IMR-90 (cell line): ENCODE results near the gene CSF2RB. TPM values are rescaled to one million over a fixed set of nuclear protein-coding genes. Genes with fewer than 3 reads are reported as not detected.

Source experiments
- ATAC-seq: fragments of 200-7000 bp; cut with Tn5 transposase; 2 replicates; pipeline ENCODE4 v1.9.1; 2020; ENCODE audit warnings: low read depth, mild to moderate bottlenecking, moderate library complexity
- BruUV-seq: library from RNA; stranded (reverse); fragments of 400-500 nt; replicated peaks from 2 replicates; lab custom pipeline; 2021; lab: Mats Ljungman, UMichigan
- CTCF ChIA-PET: fragments of 300-600 bp; formaldehyde crosslinking; extraction: SDS; loops from one replicate; lab custom pipeline; 2021; ENCODE audit warnings: antibody characterized with exemption; lab: Yijun Ruan, JAX
- POLR2A ChIA-PET: fragments of 300-600 bp; sonication (Branson Sonifier 250); formaldehyde crosslinking; loops from one replicate; lab custom pipeline; 2022; ENCODE audit warnings: antibody characterized with exemption; ENCODE audit not compliant: unreplicated experiment; lab: Charles Lee
- DNase-seq: peaks from one replicate; pipeline ENCODE4 v3.0.0; 2013
- H2AFZ ChIP-seq: replicated peaks from 2 replicates; pipeline ENCODE3; 2013; ENCODE audit warnings: low read length, mild to moderate bottlenecking; ENCODE audit not compliant: poor library complexity
- H2AK5ac ChIP-seq: 2 replicates; pipeline ENCODE4 v1.6.1; 2013; ENCODE audit warnings: low read depth, low read length, inconsistent platforms
- H2AK9ac ChIP-seq: replicated peaks from 2 replicates; pipeline ENCODE3; 2013; ENCODE audit warnings: mild to moderate bottlenecking, low read depth, low read length, moderate library complexity; ENCODE audit not compliant: poor library complexity
- H2BK120ac ChIP-seq: 2 replicates; pipeline ENCODE4 v1.6.1; 2013; ENCODE audit warnings: low read depth, low read length, inconsistent platforms
- H2BK15ac ChIP-seq: 3 replicates; pipeline ENCODE4 v1.6.1; 2013; ENCODE audit warnings: low read depth, low read length, inconsistent platforms
- H2BK20ac ChIP-seq: 2 replicates; pipeline ENCODE4 v1.6.1; 2013; ENCODE audit warnings: low read depth, mild to moderate bottlenecking, inconsistent platforms, low read length, moderate library complexity
- H2BK5ac ChIP-seq: 2 replicates; pipeline ENCODE4 v1.6.1; 2013; ENCODE audit warnings: mild to moderate bottlenecking, low read depth, low read length, inconsistent platforms; ENCODE audit not compliant: poor library complexity, severe bottlenecking
- H3K14ac ChIP-seq: replicated peaks from 2 replicates; pipeline ENCODE4 v1.6.1; 2013; ENCODE audit warnings: low read depth, low read length, inconsistent platforms
- H3K18ac ChIP-seq: 2 replicates; pipeline ENCODE4 v1.6.1; 2013; ENCODE audit warnings: low read depth, low read length, control low read depth
- H3K23ac ChIP-seq: 2 replicates; pipeline ENCODE4 v1.6.1; 2013; ENCODE audit warnings: low read depth, low read length, inconsistent platforms
- H3K27ac ChIP-seq: 2 replicates; pipeline ENCODE4 v1.5.1; 2013; ENCODE audit warnings: mild to moderate bottlenecking, control low read depth, low read length; ENCODE audit not compliant: insufficient read depth
- H3K27me3 ChIP-seq: 2 replicates; pipeline ENCODE4 v1.6.1; 2013; ENCODE audit warnings: low read length; ENCODE audit not compliant: control insufficient read depth, insufficient read depth
- H3K36me3 ChIP-seq: 2 replicates; pipeline ENCODE4 v1.6.1; 2013; ENCODE audit warnings: low read length, mixed read lengths; ENCODE audit not compliant: control insufficient read depth, insufficient read depth
- H3K4ac ChIP-seq: 2 replicates; pipeline ENCODE4 v1.6.1; 2013; ENCODE audit warnings: low read depth, low read length, inconsistent platforms
- H3K4me1 ChIP-seq: 2 replicates; pipeline ENCODE4 v1.6.1; 2013; ENCODE audit warnings: low read length, mixed read lengths; ENCODE audit not compliant: control insufficient read depth, insufficient read depth
- H3K4me2 ChIP-seq: 2 replicates; pipeline ENCODE4 v1.6.1; 2013; ENCODE audit warnings: low read depth, mild to moderate bottlenecking, control low read depth, low read length, moderate library complexity
- H3K4me3 ChIP-seq: 2 replicates; pipeline ENCODE4 v1.5.1; 2013; ENCODE audit warnings: low read depth, mild to moderate bottlenecking, control low read depth, low read length, moderate library complexity; ENCODE audit not compliant: insufficient read depth
- H3K56ac ChIP-seq: 2 replicates; pipeline ENCODE4 v1.6.1; 2013; ENCODE audit warnings: low read length, inconsistent platforms; ENCODE audit not compliant: insufficient read depth; ENCODE audit errors: extremely low read depth
- H3K79me1 ChIP-seq, 2 experiments: 2 replicates each; pipeline ENCODE4 v1.6.1; 2013; ENCODE audit warnings: low read length in 2 of 2, inconsistent platforms in 1 of 2, low read depth in 1 of 2
- H3K9ac ChIP-seq: 2 replicates; pipeline ENCODE4 v1.6.1; 2013; ENCODE audit warnings: low read depth, low read length, control low read depth
- H3K9me1 ChIP-seq: 2 replicates; pipeline ENCODE4 v1.6.1; 2013; ENCODE audit warnings: low read length, inconsistent platforms; ENCODE audit not compliant: insufficient read depth
- H3K9me3 ChIP-seq: 2 replicates; pipeline ENCODE4 v1.6.1; 2013; ENCODE audit warnings: low read length; ENCODE audit not compliant: control insufficient read depth, insufficient read depth
- H4K20me1 ChIP-seq: 2 replicates; pipeline ENCODE4 v1.6.1; 2013; ENCODE audit warnings: low read length, inconsistent platforms; ENCODE audit not compliant: insufficient read depth
- H4K5ac ChIP-seq: 2 replicates; pipeline ENCODE4 v1.6.1; 2013; ENCODE audit warnings: mild to moderate bottlenecking, low read depth, low read length, control low read depth
- H4K8ac ChIP-seq, 2 experiments: 2 replicates each; pipeline ENCODE4 v1.6.1; 2013; ENCODE audit warnings: low read depth in 2 of 2, low read length in 2 of 2, control low read depth in 1 of 2, inconsistent platforms in 1 of 2
- H4K91ac ChIP-seq: 2 replicates; pipeline ENCODE4 v1.6.1; 2013; ENCODE audit warnings: low read depth, low read length, inconsistent platforms; ENCODE audit not compliant: insufficient read depth
- CEBPB ChIP-seq: IDR thresholded peaks from 2 replicates; pipeline ENCODE4 v1.6.1; 2012; ENCODE audit warnings: low read depth, low read length, improper control_type of control experiment
- FOS ChIP-seq: fragments of 150-350 bp; IDR thresholded peaks from 2 replicates; pipeline ENCODE4 v1.6.1; 2016; ENCODE audit warnings: low read depth, low read length
- SMC3 ChIP-seq: fragments of 150-350 bp; IDR thresholded peaks from 2 replicates; pipeline ENCODE4 v1.6.1; 2016; ENCODE audit warnings: low read depth, mild to moderate bottlenecking, antibody characterized with exemption, low read length, moderate library complexity
- WGBS, 2 experiments: methylation state at CpG; one replicate each; pipeline versions ENCODE4 v1.1.5 to v1.1.7; 2013; ENCODE audit warnings: missing lambda C conversion rate in 2 of 2; ENCODE audit not compliant: insufficient read length in 1 of 2; ENCODE audit errors: extremely low coverage in 2 of 2; 5-methylcytosine and 5-hydroxymethylcytosine counted together
- dilution Hi-C: fragments of 300-500 bp; cut with HindIII; formaldehyde crosslinking; loops from one replicate; pipeline ENCODE4 v1.14.3; 2018; ENCODE audit warnings: low sequenced_read_pairs; ENCODE audit not compliant: unreplicated experiment
- in situ Hi-C: fragments of 300-500 bp; cut with MboI; formaldehyde crosslinking; loops from 3 replicates; pipeline ENCODE4 v1.14.3; 2019; ENCODE audit warnings: low sequenced_read_pairs, inconsistent platforms, mixed read lengths
- intact Hi-C: fragments of 100-400 bp; cut with micrococcal nuclease; formaldehyde crosslinking; loops from 2 replicates; pipeline ENCODE4 v1.10.0; 2022
- polyA plus RNA-seq, 3 experiments: library from polyadenylated mRNA; depleted of rRNA; stranded (reverse); fragments of >200 nt; gene quantifications; 2 replicates each; pipeline ENCODE4 v1.2.3, GENCODE V29; 2012; ENCODE audit warnings: low replicate concordance in 1 of 3
- total RNA-seq: library from RNA; depleted of rRNA; stranded (reverse); fragments of >200 nt; gene quantifications from 2 replicates; pipeline ENCODE4 v1.2.3, GENCODE V29; 2012

CSF2RB gene
- total and polyA plus RNA-seq, 2 of the 4 experiments (the other 2 are of a cell fraction) = not detected

DNA sequence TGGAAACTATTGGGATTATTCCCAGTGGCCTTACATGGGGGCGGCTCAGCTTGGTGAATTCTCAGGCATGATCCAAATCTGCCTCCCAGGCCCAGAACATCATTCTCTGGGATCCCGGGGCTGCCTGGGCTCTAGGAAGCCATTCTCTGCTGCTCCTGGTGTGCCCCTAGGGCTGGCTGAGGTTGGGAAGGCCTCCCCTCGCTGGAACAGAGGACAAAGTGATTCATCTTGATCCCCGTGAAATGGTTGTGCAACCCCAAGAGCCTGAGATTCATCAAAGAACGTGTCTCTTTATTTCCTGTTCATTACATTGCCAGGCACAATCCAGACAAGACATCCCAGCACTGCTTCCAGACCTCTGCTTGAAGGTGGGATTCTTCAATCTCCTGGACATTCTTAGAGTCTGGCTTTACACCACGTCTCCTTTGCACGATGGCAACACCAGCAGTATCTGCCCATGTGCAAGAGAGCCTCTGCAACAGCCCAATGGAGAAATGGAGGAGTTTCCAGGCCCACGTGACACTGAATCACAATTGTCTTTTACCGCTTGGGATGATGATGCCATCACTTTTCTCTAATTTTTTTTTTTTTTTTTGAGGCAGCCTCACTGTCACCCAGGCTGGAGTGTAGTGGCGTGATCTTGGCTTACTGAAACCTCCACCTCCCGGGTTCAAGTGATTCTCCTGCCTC lies 53.6 kb downstream of the CSF2RB start:
- Histone ChIP-seq H3K4me2 (no peak overlapping the region), H3K27me3 (peaks cover 34% of the 10 kb centered on the region), H2AK9ac (no peak overlapping the region), H3K9ac (no peak overlapping the region), H3K14ac (no peak overlapping the region), H3K18ac (no peak overlapping the region), H3K56ac (no peak overlapping the region), H2AK5ac (no peak overlapping the region), H3K9me3 (no peaks in the 10 kb centered on the region), H2BK15ac (no peak overlapping the region), H3K79me1 (no peaks in the 10 kb centered on the region), H3K23ac (no peak overlapping the region), H4K20me1 (no peaks in the 10 kb centered on the region), H2AFZ (peak overlapping the region; percentile 23), H3K27ac (no peak overlapping the region), H3K4me3 (no peak overlapping the region), H2BK5ac (no peak overlapping the region), H3K4me1 (no peaks in the 10 kb centered on the region), H2BK120ac (no peak overlapping the region), H3K9me1 (no peaks in the 10 kb centered on the region), H4K5ac (no peak overlapping the region), H4K91ac (no peak overlapping the region), H3K4ac (no peak overlapping the region), H4K8ac (no peak overlapping the region), H3K36me3 (no peaks in the 10 kb centered on the region), H2BK20ac (no peak overlapping the region)
- CTCF ChIA-PET = interaction anchor here (0.9 kb wide), 1 partner anchor 111 kb away, joined by 3 read pairs; no protein-coding TSS in a partner anchor
- 40% methylated on average over 1 of the region's 11 CpGs; no CpG with 5 or more reads in 1 of the 2 experiments for WGBS, 2 experiments
- POLR2A ChIA-PET = no interaction called here
- TF ChIP-seq SMC3 = no peak
- no peak for TF ChIP-seq FOS
- TF ChIP-seq CEBPB = 0 out of 2 replicates have a peak, but pooled peaks have one; percentile 21
- dilution Hi-C loops = no loop called here
- in situ Hi-C loops = no loop called here
- intact Hi-C loops = no loop called here
- no peak for DNase-seq
- no TSS peak for BruUV-seq
- ATAC-seq = no peak
